Middle frontal gyrus (tissue), 1 donor: ENCODE results near the gene C3orf33.
"Not testable (repeated sequence)": the region's sequence is repeated elsewhere in the genome, so short reads cannot be mapped to it uniquely, and the experiment has no call there.

Experiments used
- DNase-seq: peaks from one replicate; pipeline ENCODE4 v3.0.0-alpha.2; 2015; ENCODE audit warnings: low spot score; ENCODE audit errors: extremely low spot score

C3orf33 gene, protein sequence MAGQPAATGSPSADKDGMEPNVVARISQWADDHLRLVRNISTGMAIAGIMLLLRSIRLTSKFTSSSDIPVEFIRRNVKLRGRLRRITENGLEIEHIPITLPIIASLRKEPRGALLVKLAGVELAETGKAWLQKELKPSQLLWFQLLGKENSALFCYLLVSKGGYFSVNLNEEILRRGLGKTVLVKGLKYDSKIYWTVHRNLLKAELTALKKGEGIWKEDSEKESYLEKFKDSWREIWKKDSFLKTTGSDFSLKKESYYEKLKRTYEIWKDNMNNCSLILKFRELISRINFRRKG

GRCh38 chr3:155805802-155806618 lies at the start of gene C3orf33:
Gene C3orf33, minus strand, starts transcription at chr3:155806278. Its CDS starts 26 bp downstream, at chr3:155806252.
- peak; percentile 51 for DNase-seq

DNA sequence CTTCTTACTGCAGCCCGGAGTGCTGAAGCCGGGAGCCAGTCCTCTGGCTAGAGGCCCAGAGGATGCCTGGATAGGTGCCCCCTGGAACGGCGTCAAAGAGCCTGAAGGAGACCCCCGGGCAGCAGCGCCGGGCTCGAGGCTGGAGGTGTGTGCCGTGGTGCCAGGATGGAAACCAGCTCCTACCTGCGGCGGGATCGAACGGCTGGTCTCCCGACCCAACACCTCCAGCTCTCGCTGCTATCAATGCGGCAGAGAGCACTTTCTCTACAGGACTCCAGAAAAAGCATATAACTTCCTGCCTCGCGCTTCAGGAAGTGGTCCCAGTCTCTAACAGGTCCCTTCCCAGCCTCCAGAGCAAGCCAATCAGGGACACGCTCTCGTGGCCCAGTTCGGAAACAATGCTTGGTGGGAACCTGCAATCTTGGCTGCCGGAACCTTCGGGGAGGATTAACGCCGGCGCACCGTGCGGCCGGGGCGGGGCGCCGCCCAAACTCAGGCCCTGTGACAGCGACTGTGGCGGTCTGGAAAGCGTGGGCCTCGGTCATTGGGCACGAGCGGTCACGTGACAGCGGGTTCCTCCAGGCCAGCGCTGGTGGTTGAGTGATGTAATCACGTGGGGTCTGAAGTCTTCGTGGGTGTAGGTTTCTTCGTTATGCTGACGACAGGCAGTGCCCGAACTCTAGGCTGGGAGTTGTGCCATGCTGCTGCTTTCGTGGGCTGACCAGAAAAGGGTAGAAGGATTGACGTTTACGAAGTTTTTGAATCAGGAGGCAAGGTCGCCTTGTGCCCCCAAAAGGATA lies 48.3 kb upstream of the C3orf33 start, which contains the start of gene SLC33A1:
Gene SLC33A1 (minus strand): TSS at position 287 of the 800 bp plus-strand sequence. CDS start 430 bp downstream, outside the sequence.
- peak; percentile 98 for DNase-seq

GRCh38 chr3:155853214-155854140 lies 47.4 kb upstream of the C3orf33 start:
- DNase-seq: no peak

DNA sequence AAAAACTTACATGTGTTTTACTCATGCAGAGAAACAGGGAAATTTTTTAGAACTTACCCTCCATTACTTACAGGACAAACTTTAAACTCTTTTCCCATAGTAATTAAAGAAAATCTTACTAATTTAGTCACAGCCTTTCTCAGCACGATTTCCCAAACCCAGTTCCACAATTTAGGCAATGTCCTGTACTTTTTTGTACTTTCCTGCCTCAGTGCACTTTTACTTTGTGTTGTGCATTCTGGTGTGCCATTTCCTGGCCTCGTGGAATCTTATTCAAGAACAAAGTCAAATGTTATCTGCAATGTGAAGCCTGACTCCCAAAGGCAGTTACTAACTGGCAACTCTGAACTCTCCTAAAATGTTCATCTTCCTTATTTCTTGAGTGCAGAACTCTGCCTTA lies 46.3 kb upstream of the C3orf33 start:
- no peak for DNase-seq

- DNase-seq: not testable (repeated sequence)
Measured at GRCh38 chr3:155849404-155849803, 43.3 kb upstream of the C3orf33 start.

- DNase-seq: no peak
Measured at GRCh38 chr3:155847993-155848392, 41.9 kb upstream of the C3orf33 start.

GRCh38 chr3:155846119-155846518 lies 40.0 kb upstream of the C3orf33 start:
- no peak for DNase-seq

GRCh38 chr3:155843569-155843968 lies 37.5 kb upstream of the C3orf33 start:
- DNase-seq: no peak

GRCh38 chr3:155835341-155836071 lies 29.4 kb upstream of the C3orf33 start:
- no peak for DNase-seq

DNA sequence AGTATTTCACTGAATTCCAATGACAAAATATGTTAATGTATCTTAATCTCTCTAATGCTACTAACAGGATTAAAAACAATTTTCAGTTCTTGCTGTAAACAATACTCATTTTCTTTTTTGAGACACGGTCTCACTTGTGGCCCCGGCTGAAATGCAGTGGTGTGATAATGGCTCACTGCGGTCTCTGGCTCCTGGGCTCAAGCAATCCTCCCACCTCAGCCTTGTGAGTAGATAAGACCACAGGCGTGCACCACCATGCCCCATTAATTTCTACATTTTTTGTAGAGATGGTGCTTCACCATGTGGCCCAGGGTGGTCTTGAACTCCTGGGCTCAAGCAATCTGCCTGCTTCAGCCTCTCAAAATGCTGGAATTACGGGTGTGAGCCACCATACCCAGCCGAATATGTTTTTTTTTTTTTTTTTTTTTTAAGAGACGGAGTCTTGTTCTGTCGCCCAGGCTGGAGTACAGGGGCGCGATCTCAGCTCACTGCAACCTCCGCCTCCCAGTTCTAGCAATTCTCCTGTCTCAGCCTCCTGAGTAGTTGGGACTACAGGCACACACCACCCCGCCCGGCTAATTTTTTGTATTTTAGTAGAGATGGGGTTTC lies 22.5 kb upstream of the C3orf33 start:
- DNase-seq: not testable (repeated sequence)

GRCh38 chr3:155815030-155815545 lies 9.0 kb upstream of the C3orf33 start:
- DNase-seq: no peak

GRCh38 chr3:155813224-155813623 lies 7.1 kb upstream of the C3orf33 start:
- DNase-seq: not testable (repeated sequence)

DNA sequence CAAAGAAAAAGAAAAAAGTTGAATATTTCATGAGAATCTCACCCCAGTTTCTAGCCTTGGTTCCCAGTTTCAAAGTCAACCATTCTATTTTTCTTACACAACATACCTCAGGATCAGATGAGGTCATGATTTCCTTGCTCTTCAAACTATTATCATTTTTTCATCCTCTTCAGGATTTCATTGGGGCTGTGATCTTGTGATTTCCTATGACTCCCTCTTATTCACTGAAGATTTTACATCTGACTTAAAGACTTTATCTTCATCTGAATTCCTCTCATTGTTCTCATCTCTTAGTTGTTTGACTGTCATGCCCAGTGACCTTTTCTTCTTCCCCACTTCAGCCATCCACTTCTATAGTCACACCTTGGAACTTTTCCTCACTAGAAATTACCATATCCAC lies 3.1 kb upstream of the C3orf33 start:
- no peak for DNase-seq

GRCh38 chr3:155807823-155808222 lies 1.7 kb upstream of the C3orf33 start:
- no peak for DNase-seq

DNA sequence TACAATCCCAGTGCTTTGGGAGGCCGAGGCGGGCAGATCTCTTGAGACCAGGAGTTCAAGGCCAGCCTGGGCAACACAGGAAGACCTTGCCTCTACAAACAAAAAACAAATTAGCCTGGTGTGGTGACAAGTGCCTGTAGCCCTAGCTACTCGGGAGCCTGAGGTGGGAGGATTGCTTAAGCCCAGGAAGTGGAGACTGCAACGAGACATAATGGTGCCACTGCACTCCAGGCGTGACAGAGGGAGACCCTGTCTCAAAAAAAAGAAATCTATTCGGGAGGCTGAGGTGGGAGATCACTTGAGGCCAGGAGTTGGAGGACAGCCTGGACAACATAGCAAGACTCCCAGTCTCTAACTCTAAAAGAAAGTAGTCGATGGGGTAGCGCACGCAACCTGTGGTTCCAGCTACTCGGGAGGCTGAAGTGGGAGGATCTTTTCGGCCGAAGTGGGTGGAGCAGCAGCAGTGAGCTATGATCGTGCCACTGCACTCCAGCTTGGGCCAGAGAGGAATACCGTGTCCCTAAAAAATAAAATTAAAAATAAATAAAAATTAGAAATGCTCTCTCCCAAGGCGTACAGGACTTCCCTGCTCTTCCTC lies 775 bp downstream of the C3orf33 start:
- DNase-seq: no peak

- no peak for DNase-seq
Measured at GRCh38 chr3:155804323-155804722, 1.8 kb downstream of the C3orf33 start.

GRCh38 chr3:155792532-155792931 lies 13.5 kb downstream of the C3orf33 start:
- no peak for DNase-seq

DNA sequence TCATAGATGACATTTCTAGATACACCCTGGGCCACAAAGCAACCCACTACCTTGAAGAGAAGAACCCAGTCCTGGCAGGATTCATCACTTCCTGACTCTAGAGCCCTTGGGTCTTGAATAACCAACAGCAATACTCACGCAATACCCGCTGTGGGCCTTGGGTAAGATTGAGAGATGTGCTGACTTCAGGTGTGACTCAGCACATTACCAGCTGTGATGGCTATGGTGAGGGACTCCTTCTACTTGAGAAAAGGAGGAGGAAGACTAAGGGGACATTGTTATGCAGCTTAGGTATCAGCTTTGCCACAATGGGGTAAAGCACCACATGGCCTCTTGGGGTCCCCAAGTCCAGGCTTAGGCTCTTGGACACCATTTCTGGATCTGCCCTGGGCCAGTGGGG lies 14.9 kb downstream of the C3orf33 start:
- no peak for DNase-seq
